ENCODE data around the gene IGFBP5. TPM values are rescaled to one million over a fixed set of nuclear protein-coding genes. Genes with fewer than 3 reads are reported as not detected.

IGFBP5 gene
- total RNA-seq, 3 donors from 2014 or later: 36.4 to 628 (median 95.9) TPM

GRCh38 chr2:216654528-216655052 is 40.8 kb downstream of the IGFBP5 start:
- Histone ChIP-seq H3K36me3 (ENCODE audit: low read depth) (no peaks in the 10 kb centered on the region), H3K9me3 (no peaks in the 10 kb centered on the region), H3K4me3 (no peak overlapping the region), H3K4me1 (ENCODE audit: low read depth) (no peaks in the 10 kb centered on the region)
- TF ChIP-seq CTCF (IDR thresholded peaks at IDR 0.05): no peak
- DNase-seq: no peak
- no peak for ATAC-seq
- intact Hi-C loops (cut with DNase I, micrococcal nuclease): no loop called here

- Histone ChIP-seq H3K36me3 (ENCODE audit: low read depth) (no peaks in the 10 kb centered on the region), H3K4me1 (ENCODE audit: low read depth) (no peaks in the 10 kb centered on the region), H3K4me3 (no peak overlapping the region), H3K9me3 (no peaks in the 10 kb centered on the region)
- no peak for TF ChIP-seq CTCF (IDR thresholded peaks at IDR 0.05)
- DNase-seq (no peak), ATAC-seq (no peak)
- intact Hi-C loops (cut with DNase I, micrococcal nuclease): no loop called here
Measured at GRCh38 chr2:216653931-216654365, 41.4 kb downstream of the IGFBP5 start.

GRCh38 chr2:216653093-216653799 is 42.1 kb downstream of the IGFBP5 start:
- no peak for ATAC-seq
- intact Hi-C loops (cut with DNase I, micrococcal nuclease): no loop called here
- Histone ChIP-seq H3K9me3 (no peaks in the 10 kb centered on the region), H3K4me3 (no peak overlapping the region), H3K4me1 (ENCODE audit: low read depth) (no peaks in the 10 kb centered on the region), H3K36me3 (ENCODE audit: low read depth) (no peaks in the 10 kb centered on the region)
- TF ChIP-seq CTCF (IDR thresholded peaks at IDR 0.05): no peak
- DNase-seq: no peak

GRCh38 chr2:216652566-216652965 is 42.8 kb downstream of the IGFBP5 start:
- DNase-seq (no peak), ATAC-seq (no peak)
- H3K4me1 ChIP-seq (ENCODE audit: low read depth): no peaks in the 10 kb centered on the region
- no peak overlapping the region for H3K4me3 ChIP-seq
- no peaks in the 10 kb centered on the region for H3K9me3 ChIP-seq
- no peak for TF ChIP-seq CTCF (IDR thresholded peaks at IDR 0.05)
- no peaks in the 10 kb centered on the region for H3K36me3 ChIP-seq (ENCODE audit: low read depth)
- intact Hi-C loops (cut with DNase I, micrococcal nuclease): no loop called here

- Histone ChIP-seq H3K36me3 (ENCODE audit: low read depth) (no peaks in the 10 kb centered on the region), H3K4me1 (ENCODE audit: low read depth) (no peaks in the 10 kb centered on the region), H3K9me3 (no peaks in the 10 kb centered on the region), H3K4me3 (no peak overlapping the region)
- DNase-seq (no peak), ATAC-seq (no peak)
- intact Hi-C loops (cut with DNase I, micrococcal nuclease): no loop called here
- TF ChIP-seq CTCF (IDR thresholded peaks at IDR 0.05): no peak
Measured at GRCh38 chr2:216651351-216651881, 43.9 kb downstream of the IGFBP5 start.
